GM19193 (cell line): Measurements from ENCODE around the gene SOX18.

Experiments used
- POLR2A ChIP-seq: IDR thresholded peaks from 4 replicates; pipeline ENCODE4 v1.6.1; 2011; ENCODE audit not compliant: insufficient read depth, insufficient read length; ENCODE audit errors: extremely low read depth

Gene SOX18

GRCh38 chr20:64073476-64074183 is 24.2 kb upstream of the SOX18 start:
- no peak for TF ChIP-seq POLR2A

- TF ChIP-seq POLR2A: no peak
Observed at GRCh38 chr20:64072498-64073063, 23.1 kb upstream of the SOX18 start.

GRCh38 chr20:64071341-64072332 is 22.2 kb upstream of the SOX18 start:
- peak; percentile 30 for TF ChIP-seq POLR2A

DNA sequence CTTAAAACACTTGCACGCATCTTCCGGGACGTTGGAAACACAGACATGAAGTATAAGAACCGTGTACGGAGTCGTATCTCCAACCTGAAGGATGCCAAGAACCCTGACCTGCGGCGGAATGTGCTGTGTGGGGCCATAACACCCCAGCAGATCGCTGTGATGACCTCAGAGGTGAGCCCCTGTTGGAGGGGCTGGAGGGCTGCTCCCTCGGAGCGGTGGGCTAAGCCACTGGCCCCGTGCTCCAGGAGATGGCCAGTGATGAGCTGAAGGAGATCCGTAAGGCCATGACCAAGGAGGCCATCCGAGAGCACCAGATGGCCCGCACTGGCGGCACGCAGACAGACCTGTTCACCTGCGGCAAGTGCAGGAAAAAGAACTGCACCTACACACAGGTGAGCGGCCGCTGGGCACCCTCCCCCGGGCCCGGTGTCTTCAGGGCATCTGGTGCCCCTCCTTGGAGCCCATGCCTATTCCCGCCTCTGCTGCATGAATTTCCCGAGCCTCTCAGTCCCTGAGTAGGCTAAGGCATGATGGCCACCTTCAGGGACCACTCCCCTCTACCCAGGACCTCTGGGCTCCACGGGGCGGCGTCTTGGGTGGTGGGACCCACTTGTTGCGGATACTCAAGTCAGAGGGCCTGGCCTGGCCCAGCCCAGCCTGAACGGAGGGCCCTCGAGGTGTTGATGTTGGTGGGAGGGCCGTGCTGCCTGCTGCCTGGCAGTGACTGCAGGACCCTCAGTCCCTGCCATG is 21.0 kb upstream of the SOX18 start:
- no peak for TF ChIP-seq POLR2A

DNA sequence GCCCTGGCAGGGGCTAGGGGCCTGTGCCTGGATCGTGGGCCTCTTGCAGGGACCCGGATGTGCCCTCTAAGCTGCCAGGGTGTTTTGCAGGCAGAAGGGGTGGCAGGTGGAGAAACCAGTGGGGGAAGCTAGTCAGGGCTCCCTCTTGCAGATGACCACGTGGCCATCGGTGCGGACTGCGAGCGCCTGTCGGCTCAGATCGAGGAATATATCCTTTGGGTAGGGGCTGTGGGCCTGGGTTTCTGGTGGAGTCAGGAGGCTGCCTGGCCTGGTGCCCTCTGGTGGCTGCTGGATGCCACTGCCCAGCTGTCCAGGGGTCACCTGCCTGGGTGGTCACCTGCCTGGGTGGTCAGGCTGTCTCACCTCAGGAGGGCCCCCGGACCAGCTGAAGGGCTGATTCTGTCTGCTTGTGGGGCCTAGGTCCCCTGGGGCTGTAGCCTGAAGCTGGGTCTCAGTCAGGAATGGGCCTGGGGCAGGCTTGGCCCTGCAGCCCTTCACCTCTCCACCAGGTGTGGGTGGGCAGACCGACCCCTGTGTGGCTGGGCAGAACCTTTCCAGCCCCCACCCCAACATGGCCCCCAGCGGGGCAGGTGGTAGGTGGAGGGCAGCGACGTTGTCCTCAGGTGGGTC is 20.3 kb upstream of the SOX18 start:
- peak; percentile 5 for TF ChIP-seq POLR2A

DNA sequence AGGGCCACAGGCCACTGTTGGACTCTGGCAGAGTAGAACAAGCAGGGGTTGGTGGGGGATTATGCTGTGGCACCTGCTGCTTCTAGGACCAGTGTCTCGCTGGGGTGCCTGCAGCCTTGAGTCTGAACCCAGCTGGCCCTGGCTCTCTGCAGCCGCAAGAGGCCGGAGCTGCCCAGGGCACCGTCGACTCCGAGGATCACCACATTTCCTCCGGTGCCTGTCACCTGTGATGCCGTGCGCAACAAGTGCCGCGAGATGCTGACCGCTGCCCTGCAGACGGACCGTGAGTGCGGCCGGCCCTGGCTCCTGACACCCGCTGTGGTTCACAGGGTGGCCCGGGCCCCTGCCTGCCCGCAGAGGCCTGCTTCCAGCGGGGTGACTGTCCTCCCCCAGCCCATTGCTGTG is 19.8 kb upstream of the SOX18 start:
- TF ChIP-seq POLR2A: peak; percentile 1

DNA sequence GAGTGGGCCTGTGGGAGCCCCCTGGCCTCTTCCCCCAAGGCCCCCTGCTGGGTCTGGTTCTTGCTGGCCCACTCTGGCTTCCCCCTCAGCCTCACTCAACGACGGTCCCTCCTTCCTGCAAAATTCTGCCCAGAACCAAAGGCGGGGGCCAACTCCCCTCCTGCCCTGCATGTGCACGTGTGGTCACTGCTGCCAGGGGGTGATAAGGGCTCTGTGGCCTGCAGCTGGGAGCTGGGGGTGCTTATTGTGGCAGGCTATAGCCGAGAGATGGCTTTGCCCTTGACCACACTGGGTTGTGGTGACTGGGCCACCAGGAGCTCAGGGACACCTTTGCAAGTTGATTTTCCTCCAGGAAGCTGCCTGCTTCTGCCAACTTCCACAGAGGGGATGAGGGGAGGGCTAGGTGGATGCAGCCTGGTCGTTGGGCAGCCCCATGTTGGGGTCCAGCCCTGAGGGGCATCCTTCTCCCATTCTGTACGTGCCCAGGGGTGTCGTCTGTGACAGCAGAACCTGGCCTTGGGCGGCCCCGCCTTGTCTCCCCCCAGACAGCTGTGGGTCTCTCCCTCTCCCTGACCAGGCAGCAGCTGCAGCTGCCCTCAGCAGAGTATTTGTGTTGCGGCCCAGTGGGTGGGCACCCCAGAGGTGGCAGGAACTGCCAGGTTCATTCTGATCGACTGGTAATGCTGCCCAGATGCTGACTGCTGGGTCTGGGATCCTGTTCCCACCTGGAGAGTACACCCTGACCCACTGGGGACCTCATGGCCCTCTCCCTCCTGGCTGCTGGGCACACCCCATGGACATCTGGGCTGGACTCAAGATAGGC is 19.2 kb upstream of the SOX18 start:
- TF ChIP-seq POLR2A: peak; percentile 5

- TF ChIP-seq POLR2A: no peak
Observed at GRCh38 chr20:64067733-64068307, 18.4 kb upstream of the SOX18 start.

DNA sequence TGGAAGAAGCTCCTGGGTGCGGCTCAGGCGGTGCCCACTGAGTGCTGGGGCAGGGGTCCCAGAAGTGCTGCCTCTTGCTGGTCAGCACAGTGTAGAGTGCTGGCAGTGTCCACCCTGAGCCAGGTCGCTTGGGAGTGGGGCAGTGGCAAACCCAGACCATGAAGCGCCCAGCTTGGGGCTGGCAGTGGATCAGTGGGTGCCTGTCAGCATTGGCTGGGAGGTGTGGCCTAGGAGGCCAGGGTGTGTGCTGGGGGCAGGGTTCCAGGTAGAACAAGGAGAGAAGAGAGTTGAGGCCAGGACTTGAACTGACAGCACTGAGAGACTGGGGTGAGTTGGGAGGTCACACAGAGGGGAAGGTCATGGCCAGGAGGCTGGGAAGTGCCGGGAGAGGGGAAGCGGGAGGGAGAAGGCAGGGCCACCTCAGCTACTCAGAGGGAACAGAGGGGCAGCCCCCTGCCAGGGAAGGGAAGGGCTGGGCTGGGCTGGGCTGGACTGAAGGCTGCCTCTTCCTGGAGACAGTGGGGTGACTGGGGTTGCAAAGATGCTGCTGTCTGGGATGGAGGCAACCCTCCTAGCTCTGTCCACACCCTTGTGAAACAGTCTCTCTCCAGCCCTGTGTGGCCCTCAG is 17.7 kb upstream of the SOX18 start:
- TF ChIP-seq POLR2A: no peak

- TF ChIP-seq POLR2A: peak; percentile 19
Observed at GRCh38 chr20:64065974-64066343, 16.5 kb upstream of the SOX18 start.

DNA sequence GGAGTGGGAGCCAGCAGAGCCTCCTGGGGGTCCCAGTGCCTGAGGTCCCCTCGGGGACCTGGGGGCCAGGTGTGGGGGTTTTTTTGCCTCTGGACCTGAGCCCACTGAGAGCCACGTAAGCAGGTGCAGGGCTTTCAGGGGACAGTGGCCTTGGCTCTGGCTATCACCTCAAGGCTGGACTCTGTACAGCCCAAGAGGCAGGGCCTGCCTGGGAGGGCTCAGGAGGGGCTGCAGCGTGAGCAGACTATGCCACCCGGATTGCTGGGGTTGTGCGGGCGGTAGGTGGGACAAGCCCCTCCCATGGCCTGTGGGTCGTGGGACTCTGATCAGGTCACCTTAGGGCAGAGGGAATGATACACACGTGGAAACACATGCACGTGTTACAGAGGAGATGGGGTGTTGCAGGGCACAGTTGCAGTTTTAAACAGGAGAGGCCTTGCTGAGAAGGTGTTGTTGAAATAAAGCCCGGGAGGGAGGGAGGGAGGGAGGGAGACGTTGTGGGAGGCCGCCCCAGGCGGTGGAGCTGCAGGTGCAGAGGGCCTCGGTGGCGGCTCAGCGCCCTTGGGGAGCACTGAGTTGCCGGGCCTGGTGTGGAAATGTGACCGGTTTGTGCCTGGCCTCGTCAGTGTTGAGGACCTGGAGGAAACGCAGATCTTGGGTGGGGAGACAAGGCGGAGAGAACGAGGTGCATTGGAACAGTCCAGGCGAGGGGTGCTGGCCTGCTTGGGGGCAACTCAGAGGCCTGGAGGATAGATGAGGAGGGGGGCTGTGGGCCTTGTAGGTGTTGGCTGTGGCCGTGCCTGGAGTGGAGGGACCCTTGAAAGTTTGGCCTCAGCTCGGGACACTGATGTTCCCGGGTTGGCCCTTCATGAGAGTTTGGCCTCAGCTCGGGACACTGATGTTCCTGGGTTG is 15.9 kb upstream of the SOX18 start:
- peak; percentile 0 for TF ChIP-seq POLR2A
